ENCODE measurements around the gene PAAF1.

Gene PAAF1

DNA sequence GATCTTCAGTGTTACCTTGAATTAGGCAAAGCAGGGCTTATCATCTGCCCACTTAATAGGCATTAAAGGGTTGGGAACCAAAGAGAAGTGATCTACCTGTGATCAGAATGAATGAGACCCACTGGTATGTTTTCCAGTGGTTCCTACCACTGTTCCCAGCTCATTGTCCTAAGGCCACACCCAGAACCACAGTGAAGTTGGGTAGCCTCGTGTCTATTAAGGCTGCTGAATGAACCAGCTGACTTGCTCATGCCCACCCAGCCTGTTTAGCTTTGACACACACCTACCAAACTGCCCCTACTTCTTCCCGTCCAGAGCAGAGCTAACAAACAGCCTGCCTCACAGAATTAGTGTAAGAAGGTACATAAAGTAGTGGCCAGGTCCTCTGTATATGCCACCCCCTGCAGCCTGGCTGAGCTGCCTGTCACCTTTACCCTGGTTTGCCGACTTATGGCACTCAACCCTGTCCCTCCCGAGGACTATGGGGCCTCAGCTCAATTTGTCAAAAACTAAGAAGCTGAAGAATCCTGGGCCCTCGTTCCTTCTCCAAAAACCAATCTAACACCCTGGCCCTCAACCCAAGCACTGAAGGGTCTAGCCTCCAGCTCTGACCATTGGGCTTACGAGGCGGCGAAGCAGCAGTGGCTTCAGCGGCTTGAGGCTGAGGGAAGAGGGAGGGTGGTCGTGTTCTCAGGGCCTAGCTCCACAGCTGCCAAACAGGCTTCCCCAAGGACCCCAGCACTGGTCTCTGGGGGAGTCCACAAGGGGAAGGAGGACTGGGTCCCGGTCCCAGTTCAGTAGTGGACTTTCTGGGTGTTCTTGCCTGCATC, 96.0 kb downstream of the PAAF1 start:
- no peak for DNase-seq (ENCODE audit: low read depth)

DNA sequence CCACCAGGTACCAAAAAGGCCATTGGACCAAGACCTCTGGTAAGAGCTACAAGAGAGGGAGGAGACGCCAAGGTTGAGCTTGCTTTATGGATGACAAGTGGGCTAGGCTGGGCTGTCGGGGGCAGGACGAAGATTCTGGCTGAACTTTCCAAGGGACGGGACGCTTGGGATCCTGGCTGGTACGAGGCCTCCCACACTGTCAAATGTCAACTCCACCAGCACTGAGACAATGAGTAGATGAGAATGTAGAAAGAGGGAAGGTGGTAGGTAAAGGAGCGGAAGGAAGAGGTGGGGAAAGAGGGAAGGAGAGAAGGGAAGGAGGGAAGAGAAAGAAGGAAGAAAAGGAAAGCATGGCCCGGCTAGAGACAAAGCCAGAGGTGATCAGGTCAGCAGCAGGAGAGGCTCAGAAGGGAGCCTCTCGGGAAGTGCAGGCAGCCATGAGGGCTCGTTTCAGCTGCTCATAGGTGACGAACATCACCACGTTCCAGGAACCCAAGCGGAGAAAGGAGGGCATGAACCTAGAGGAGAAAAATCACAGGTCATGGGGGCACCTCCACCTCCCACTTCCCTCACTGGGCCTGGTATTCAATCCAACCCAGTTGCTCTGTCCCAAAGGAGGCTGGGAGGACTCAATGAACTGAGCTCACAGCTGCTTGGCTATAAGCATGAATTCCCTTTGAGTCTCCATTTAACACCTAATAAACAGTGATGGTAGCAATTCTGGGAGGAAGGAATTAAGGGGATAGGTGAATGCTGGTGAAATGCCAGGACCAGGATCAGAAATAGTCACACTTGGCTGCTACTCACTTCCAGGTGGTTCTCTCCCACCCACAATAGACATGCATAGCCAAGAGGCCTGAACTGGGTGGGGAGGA, 98.0 kb downstream of the PAAF1 start:
- DNase-seq (ENCODE audit: low read depth): no peak

DNA sequence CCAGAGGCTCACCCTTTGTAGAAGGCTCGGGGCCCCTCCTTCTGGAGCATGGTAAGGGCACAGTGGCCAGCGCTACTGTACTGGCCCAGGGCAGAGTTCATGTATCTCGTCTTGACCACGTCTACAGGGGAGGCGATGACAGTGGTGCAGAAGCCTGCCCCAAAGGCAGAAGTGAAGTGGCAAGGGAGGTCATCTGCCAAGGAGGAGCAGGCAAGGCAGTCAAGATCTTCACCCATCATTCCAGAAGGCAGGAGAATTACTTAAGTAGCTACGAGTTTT, 98.6 kb downstream of the PAAF1 start:
- DNase-seq (ENCODE audit: low read depth): no peak

DNA sequence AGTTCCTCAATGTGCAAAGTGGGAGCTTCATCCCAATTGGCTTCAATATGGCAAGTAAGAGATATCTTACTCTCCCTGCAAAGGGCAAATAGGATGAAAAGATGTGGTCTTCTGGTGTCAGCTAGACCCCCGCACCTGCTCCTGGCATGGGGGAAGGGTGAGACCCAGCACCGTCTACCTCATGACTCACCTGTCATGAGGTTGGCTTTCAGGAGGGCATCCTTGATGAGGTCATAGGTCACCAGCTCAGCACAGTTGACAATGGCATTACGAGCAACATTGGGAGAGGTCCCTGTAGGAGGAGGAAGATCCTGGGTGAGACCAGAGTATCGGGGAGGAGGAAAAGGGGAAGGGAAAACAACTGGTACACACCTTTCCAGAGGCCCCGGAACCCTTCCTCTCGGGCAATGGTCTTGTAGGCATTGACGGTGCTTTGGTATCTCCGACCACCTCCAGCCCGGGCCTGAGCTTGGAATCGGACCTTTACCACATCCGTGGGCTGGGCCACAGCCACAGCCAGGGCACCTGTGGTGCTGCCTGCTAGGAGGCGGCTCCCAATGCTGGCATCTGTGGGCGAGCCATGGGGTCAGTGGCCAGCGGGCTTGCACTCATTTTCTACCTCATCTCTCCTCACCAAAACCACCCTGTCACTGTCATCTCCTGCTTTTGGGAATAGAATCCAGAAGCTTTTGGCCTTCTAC, 99.8 kb downstream of the PAAF1 start:
- no peak for DNase-seq (ENCODE audit: low read depth)

DNA sequence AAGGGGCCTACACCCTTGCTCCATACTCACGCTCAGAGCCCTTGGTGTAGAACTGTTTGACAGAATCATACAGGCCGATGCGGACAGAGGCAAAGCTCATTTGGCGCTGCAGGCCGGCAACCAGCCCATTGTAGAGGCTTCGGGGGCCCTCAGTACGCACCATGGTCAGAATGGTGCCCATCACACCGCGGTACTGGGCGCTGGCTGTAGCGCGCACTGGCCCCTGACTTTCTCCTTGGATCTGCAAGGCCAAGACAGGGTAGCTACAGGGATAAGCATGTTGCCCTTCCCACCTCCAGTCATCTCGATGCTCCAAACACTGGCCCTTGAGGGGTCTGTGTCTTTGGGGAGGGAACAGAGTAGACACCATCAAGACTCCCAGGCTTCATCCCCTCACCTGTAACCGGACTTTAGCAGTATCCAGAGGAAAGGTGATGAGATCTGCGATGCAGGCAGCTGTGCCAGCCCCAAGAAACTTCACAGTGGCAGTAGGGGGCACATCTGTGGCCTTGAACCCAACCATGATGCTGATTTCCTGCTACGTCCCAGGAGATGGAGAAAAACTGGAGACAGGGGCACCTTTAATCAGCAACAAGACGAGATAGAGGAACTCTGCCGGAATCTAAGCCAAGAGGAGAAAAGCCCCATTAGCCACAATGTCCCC, 101.2 kb downstream of the PAAF1 start:
- DNase-seq (ENCODE audit: low read depth): no peak

DNA sequence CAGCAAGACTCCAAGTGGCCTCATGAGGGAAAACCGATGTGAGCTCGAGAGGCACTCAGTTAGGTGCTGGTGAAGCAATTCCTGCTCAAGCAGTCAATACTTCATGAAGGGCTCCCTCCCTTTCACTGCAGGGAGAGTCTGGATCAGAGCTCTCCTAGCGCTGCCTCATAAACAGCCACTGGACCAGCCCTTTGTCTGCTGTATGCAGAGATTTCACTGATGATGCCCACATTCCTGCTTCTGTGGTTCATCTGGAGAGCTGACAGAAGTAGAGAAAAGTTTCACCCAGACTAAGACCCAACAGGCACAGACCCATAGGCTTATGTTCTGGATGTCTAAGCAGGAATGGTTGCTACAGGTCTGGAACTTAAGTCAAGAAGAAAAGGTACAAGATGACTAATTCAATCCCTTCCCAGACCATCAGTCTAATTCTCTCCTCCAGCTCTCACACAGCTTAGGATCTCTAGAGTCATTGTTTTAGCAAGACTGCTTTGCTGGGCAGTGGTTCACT, 101.8 kb downstream of the PAAF1 start:
- DNase-seq (ENCODE audit: low read depth): no peak

DNA sequence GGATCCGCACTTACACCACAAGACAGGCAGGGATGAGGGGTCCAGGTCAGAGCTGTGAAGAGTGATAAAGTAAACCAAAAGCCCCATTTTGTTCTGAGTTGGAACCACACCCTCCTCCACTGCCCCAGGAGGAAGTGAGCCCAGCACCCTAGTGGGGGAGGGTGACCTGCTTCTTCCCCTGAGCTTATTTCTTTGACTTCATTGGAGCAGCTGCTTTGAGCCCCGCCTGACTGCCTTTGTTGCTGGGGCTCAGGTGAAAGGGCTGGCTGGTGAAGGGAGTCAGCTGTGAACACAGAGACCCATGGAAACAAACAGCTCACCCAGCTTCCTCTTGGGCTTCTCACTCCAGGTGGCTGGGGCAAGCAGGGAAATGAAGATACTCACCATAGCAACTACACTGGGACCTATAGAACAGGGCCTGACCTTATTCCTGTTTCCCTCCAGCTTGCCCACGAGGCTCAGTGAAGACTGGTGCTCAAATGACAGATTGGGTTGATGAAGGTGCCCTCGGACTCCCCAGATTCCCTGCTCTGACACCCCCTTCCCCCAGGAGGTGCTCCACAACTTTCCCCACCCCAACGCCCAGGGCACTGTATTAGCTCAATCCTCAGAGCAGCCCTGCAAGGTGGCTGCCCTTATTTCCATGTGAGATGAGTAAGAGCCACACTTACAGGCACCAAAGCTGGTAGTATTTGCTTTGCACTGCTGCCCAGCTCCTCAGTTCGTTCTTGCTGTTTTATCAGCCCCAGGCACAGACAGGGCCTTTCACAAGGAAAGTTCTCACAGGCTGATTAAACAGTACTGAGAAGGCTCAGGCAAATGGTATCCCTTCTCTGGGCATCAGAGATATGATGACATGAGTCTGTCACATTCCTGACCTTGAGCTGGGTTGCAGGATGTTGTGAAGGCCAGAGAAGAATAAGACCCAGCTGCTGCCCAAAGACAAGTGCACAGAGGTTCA, 103.5 kb downstream of the PAAF1 start:
- peak; percentile 51 for DNase-seq (ENCODE audit: low read depth)

All from activated T-cell treated with anti-CD3 and anti-CD28 coated beads for 24 hours (primary cell).